LHCN-M2 (cell line): ENCODE data around the gene DPY19L3. TPM values are rescaled to one million over a fixed set of nuclear protein-coding genes. Genes with fewer than 3 reads are reported as not detected.
"Not testable (repeated sequence)": the region's sequence is repeated elsewhere in the genome, so short reads cannot be mapped to it uniquely, and the experiment has no call there.

ENCODE experiments used
- DNase-seq: peaks from one replicate; pipeline ENCODE4 v3.0.0-alpha.2; 2012; ENCODE audit warnings: low read depth
- total RNA-seq: library from RNA; depleted of rRNA; stranded (reverse); fragments of >200 nt; gene quantifications from 2 replicates; pipeline ENCODE4 v1.2.3, GENCODE V29; 2014

Gene DPY19L3
- total RNA-seq, 1 experiment from 2014 or later, result 15.7 TPM

DNA sequence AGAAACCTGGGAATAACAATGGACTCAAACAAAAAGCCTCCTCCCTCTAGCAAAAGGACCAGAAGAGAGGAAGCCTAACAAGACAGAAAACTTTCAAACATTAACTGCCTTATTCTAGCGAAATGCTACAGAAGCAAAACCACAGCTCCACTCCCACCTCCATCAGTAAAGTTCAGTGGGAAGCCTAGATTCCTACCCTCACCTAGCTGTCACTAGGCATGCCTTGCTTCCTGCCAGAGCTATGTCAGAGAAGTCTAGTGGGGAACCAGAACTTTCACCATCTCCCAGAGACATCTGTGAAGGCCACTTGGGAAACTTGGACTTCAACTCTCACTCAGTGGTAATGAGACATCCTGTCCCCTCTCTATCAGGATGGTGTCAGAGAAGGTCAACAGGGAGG, 37.1 kb downstream of the DPY19L3 start:
- DNase-seq, result no peak

- not testable (repeated sequence) for DNase-seq
Observed at GRCh38 chr19:32447534-32447933, 42.0 kb downstream of the DPY19L3 start.

DNA sequence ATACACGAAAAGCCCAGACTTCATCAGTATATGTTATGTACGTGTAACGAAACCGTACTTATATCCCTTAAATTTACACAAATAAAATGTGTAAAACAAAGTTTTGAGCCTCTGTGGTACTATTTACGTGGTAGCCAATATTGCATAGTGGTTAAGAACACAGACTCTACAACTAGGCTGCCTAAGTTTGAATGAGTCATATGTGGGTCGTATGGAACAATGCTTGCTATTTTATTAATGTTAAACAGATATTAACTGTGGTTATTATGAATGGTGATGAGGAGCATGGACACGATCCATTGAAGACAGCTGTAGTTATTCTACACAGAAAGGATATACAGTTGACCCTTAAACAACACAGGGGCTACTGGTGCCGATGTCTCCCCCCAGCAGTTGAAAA, 42.5 kb downstream of the DPY19L3 start:
- DNase-seq, result no peak

GRCh38 chr19:32450217-32450616, 44.6 kb downstream of the DPY19L3 start:
- DNase-seq, result peak; percentile 22

DNA sequence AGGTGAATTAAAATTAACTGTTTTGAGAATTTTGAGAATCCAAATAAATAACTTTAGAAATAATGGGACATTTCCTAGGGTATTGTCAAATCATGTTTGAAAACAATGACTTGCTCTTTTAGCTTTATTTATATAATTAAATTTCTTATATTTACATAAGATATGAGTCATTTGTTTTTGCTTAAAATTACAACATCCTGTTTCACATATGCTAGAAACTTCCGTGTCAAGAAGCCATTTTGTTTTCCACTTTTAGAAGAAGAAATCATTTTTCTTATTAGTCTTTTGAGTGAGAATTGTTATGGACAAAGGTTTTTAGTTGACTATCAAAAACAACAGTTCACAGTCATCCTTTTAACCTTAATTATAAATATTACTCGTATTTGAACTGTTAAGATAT, 48.2 kb downstream of the DPY19L3 start:
- DNase-seq, result peak; percentile 20

DNA sequence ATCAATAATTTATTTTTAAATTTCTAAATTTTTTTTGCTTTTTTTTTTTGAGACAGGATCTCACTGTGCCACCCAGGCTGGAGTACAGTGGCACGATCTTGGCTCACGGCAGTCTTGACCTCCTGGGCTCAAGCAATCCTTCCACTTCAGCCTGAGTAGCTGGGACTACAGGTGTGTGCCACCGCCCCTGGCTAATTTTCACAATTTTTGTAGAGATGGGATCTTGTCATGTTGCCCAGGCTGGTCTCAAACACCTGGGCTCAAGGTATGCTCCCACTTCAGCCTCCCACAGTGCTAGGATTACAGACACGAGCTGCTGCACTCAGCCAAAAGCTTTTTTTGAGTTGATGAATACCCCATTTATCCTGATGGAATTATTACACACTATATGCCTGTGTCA, 50.8 kb downstream of the DPY19L3 start:
- DNase-seq, result no peak

DNA sequence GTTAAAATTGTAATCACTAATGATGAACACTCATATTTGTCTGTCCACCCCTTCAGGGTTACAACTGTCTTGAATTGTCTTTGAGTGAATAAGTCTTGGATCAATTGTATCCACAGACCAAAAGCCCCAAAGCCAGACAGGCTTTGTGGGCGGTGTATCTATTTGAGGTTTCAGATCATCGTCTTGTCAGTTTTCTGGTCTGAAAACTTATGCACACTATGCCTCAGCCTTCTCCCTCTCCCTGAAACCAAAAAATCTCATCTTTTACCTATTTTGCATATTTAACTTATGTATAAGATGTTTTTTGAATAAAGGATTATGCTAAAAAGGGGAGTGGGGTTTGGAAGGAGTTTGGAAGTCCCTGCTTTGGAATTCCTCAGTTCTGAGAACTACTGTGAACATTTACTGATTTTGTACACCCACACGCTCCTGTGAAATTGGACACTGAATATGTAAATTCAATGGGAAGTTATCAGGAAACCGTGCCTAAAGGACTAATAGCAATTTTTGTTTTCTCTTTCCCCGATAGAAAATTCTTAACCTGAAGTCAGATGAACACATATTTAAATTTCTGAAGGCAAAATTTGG, 52.1 kb downstream of the DPY19L3 start:
- no peak for DNase-seq

DNA sequence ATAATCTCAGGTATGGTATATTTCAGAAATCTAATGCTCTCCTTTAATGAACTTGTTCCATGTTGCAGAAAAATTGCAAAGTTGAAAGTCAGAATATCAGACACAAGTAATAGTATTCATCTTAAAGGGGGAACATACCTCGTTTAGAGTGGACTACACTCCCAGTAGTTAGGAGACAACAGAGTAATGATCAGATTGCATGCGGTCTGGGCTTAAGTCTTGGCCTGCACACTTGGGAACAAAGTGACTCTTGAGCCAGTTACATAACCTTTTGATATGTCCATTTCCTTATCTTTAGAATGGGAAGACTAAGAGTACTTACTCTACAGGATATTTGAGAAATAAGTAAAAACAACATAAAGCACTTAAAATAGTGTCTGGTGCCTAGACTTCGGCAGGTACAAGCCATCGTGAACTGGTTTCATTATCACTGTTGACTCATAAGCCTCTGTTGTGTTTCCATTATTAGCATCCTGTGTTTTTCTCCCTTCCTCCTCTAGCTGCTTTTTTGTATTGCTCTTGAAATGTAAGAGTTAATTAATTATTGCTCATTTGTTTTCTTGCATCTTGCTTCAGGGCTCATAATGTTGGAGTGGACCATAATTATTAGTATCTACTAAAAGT, 53.0 kb downstream of the DPY19L3 start:
- no peak for DNase-seq

DNA sequence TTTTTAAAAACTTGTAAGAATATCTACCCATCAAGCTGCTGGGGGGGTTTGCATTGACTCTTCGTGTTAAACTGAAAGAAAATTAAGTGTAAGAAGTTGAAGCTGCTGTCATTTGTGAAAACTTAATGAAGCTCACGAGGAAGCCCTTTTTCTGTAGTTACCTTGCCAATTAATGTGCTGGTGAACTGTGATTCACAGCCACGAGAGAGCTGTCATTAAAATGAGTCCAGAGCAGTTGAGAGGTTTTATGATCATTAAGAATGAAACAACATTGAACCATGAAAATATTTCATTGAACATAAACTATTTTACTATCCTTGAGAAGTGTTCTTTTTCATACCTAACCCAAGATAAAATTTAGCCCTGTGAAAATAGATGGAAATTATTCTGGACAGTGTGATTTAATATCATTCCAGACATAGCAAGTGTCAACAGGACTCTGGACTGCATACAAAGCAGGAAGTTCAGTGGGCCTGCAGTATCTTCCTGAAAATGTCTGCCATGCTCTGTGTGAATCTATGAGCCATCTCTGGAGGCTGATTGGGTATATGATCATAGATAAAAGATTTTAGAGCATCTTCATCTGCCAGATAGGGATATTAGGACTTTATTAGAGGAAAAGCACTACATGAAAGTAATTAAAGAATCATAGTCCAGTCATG, 53.8 kb downstream of the DPY19L3 start:
- no peak for DNase-seq

DNA sequence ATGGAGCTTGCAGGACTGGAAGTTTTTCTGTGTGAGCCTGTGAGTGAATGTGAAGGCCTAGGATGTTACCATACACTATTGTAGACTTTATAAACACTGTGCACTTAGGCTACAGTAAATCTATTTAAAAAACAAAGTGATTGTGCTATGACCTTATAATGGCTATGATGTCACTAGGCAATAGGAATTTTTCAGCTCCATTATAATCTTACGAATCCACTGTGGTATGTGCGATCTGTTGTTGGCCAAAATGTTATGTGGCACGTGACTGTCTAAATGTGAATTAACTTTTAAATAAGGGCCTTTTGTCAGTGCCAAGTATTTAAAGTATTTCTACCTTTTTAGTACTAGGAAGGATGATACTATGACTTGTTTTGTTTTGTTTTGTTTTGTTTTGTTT, 54.9 kb downstream of the DPY19L3 start:
- DNase-seq, result no peak

GRCh38 chr19:32464279-32464678, 58.7 kb downstream of the DPY19L3 start:
- peak; percentile 35 for DNase-seq

- DNase-seq, result no peak
Observed at GRCh38 chr19:32465176-32465575, 59.6 kb downstream of the DPY19L3 start.

DNA sequence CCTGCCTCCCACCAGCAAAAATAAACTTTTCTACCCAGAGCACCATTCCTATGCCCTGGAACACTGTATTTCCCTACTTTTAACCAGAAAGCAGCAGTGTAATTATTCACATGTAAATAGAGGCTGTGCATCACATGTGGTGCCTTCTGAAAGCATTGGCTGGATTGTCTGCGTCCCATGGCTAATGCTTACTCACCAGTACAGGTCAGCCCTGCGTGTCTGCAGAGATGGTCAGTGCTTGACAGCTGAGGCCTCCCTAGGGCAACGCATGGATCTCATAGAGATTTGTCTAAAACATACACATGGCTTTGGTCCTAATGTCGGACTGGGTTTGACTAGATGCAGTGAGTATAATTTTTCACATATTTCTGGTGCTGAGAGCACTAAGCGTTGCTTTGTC, 64.2 kb downstream of the DPY19L3 start:
- DNase-seq, result peak; percentile 41

DNA sequence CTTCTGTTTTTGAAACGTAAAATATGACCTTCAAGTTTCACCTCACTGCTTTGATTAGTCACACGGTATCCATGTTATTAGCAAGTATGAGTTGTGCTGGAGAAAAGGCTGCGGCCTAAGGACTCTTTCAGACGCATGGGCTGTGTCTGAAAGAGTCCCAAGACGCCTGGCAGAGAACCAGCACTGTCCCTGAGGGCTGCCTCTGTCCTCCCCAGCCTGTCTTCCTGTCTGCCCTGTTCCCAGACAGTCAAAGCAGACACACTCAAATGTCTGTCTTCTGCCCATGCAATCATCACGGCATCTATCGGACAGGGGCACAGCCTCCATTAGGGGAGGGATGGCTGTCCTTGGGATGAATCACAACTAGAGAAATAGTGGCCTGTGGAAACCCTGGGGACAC, 65.5 kb downstream of the DPY19L3 start:
- DNase-seq, result no peak

DNA sequence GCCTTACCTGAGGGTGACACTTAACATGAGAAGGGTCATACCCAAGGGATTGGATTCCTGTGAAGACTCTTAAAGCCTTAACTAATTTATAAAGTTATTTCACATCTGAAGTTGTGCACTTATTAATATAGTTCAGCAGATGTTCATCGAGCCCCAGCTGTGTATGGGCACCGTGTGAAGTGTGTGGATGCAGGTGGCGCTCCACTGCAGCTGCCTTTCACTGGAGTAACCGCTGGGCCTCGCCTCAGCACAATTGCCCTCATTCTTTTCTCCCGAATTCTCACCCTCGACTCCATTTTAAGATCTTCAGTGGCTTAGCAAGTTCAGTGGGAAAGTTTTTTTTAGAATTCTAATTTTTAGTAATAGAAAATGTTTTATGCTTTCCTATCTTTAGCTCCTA, 66.2 kb downstream of the DPY19L3 start:
- no peak for DNase-seq

GRCh38 chr19:32475141-32476031, 69.8 kb downstream of the DPY19L3 start:
- no peak for DNase-seq

- no peak for DNase-seq
Observed at GRCh38 chr19:32476032-32476350, 70.4 kb downstream of the DPY19L3 start.

GRCh38 chr19:32480321-32480720, 74.8 kb downstream of the DPY19L3 start:
- DNase-seq, result no peak

GRCh38 chr19:32483574-32483973, 78.0 kb downstream of the DPY19L3 start:
- DNase-seq, result no peak

- no peak for DNase-seq
Observed at GRCh38 chr19:32489971-32490370, 84.4 kb downstream of the DPY19L3 start.

GRCh38 chr19:32497391-32497790, 91.8 kb downstream of the DPY19L3 start:
- no peak for DNase-seq

DNA sequence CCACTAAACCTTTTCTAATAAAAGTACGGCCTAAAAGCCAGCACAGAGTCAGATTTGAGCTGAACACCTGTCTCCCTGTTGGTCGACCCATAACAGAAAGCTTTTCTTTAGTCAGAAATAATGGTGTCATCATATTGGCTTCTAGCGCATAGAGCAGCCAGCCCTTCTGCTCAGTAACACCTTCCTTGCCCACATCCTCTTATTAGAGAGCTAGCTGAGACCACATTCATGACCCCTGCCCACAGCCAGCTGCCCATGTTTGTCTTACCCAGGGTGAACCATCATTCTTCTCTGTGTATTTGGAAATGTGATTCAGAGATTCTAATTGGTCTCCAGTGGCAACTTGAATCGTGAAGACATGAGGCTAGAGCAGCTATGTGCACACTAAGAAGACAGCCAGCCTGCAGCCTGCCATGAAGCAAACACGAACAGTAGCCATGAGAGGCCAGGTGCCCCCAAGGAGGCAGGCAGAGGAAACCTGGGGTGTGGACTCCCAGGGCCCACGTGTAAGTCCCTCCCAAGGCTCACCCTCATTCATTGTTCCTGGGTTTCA, 93.2 kb downstream of the DPY19L3 start:
- peak; percentile 95 for DNase-seq
